ENCODE measurements around the gene MAOB. TPM values are rescaled to one million over a fixed set of nuclear protein-coding genes. Genes with fewer than 3 reads are reported as not detected.

The MAOB gene
- total and polyA plus RNA-seq, 7 donors, result 5.2 to 65.4 (median 23.2) TPM

- DNase-seq, result no peak
- Histone ChIP-seq H3K9me3 (no peaks in the 10 kb centered on the region), H3K4me3 (no peak overlapping the region), H3K4me1 (peaks cover 0 to 3% (median 0%) of the 10 kb centered on the region in 4 donors), H3K36me3 (no peaks in the 10 kb centered on the region), H3K27me3 (no peaks in the 10 kb centered on the region), H3K27ac (no peak overlapping the region)
- intact Hi-C loops (cut with DNase I), result no loop called here
- WGBS, 2 donors, result 82% methylated on average over 3 of the region's 3 CpGs
- TF ChIP-seq CTCF (IDR thresholded peaks at IDR 0.05) (no peak), POLR2AphosphoS5 (IDR thresholded peaks at IDR 0.05) (no peak), POLR2A (IDR thresholded peaks at IDR 0.05) (no peak)
Measured at GRCh38 chrX:43753637-43754036, 128.6 kb downstream of the MAOB start.

GRCh38 chrX:43750248-43750676, 132.0 kb downstream of the MAOB start:
- Histone ChIP-seq H3K9me3 (no peaks in the 10 kb centered on the region), H3K27me3 (no peaks in the 10 kb centered on the region), H3K4me1 (peaks cover 0 to 11% (median 0%) of the 10 kb centered on the region in 4 donors), H3K36me3 (no peaks in the 10 kb centered on the region), H3K4me3 (no peak overlapping the region), H3K27ac (no peak overlapping the region)
- TF ChIP-seq POLR2A (IDR thresholded peaks at IDR 0.05) (no peak), EP300 (IDR thresholded peaks at IDR 0.05) (no peak), POLR2AphosphoS5 (IDR thresholded peaks at IDR 0.05) (peak in 1 of 4 donors; percentile 31), CTCF (IDR thresholded peaks at IDR 0.05) (peak; percentile 32 to 51 (median 46))
- intact Hi-C loops (cut with DNase I), result loop anchor here (1.0 kb wide), 2 partner anchors 93 to 190 kb away; no protein-coding TSS in a partner anchor
- WGBS, 2 donors, result 2 to 8% methylated on average over 6 of the region's 6 CpGs
- DNase-seq, result peak; percentile 76

DNA sequence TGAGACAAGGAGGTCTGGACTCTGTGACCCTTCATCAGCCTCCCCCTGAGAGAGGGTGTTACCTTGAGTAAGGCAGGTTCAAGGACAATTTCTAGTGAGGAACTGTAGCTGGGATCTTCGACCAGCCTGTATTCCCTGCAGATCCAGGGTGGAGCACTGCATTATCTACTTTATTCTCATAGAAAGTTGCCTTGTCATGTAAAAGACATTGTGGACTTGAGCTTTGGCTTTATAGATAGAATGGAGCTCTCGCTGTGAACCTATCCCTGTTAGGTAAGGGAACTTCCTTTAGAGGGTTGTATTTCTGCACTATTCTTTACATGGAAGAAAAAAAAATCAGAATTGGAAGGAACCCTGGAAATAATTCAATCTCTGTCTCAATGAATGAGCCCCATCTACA, 134.8 kb downstream of the MAOB start:
- DNase-seq, result no peak
- no peaks in the 10 kb centered on the region for H3K9me3 ChIP-seq
- intact Hi-C loops (cut with DNase I), result no loop called here
- H3K27ac ChIP-seq, result no peak overlapping the region
- WGBS, 2 donors, result 45 to 83% methylated on average over 2 of the region's 2 CpGs
- H3K4me1 ChIP-seq, result peaks cover 0 to 13% (median 0%) of the 10 kb centered on the region in 4 donors
- TF ChIP-seq POLR2A (IDR thresholded peaks at IDR 0.05) (no peak), CTCF (IDR thresholded peaks at IDR 0.05) (no peak), EP300 (IDR thresholded peaks at IDR 0.05) (no peak), POLR2AphosphoS5 (IDR thresholded peaks at IDR 0.05) (no peak)
- H3K36me3 ChIP-seq, result peaks cover 0 to 22% (median 2%) of the 10 kb centered on the region in 4 donors
- no peaks in the 10 kb centered on the region for H3K27me3 ChIP-seq
- H3K4me3 ChIP-seq, result no peak overlapping the region

DNA sequence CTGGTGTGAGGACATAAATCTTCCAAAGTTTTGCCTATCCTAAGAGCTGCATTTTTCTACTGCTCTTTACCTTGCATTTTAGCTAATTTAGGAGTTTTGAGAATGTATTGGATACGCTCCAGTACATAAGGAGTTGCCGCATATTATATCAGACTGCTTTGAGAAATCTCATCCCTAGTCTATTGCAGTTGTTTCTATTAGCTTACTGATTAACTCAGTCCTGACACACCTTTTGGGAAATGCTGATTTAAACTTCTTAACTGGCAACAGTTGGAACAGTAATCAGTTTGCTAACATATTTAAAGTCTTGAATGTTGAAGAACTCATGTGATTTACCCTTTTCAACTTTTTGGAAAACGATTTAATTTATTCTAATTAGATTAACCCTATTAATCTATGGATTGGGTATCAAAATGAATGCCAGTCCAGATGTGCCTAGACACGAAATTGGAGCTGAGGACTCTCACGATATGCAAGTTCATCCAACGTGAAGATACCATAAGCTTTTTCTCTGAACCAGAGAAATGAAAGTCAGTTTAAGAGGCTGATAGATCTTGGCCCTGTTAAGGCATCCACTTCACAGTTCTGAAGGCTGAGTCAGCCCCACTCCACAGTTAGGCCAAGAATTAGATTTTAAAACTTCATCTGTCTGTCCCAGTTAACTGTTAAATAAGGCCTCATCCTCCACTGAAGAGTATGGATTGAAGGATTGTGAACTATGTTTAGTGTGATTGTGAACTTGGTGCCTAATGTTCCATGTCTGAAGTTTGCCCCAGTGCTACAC, 136.1 kb downstream of the MAOB start:
- Histone ChIP-seq H3K27me3 (no peaks in the 10 kb centered on the region), H3K4me3 (no peak overlapping the region), H3K9me3 (no peaks in the 10 kb centered on the region), H3K27ac (peak overlapping the region in 2 of 4 donors; percentile 10 to 23), H3K4me1 (peaks cover 0 to 23% (median 4%) of the 10 kb centered on the region in 4 donors), H3K36me3 (peaks cover 0 to 31% (median 5%) of the 10 kb centered on the region in 4 donors)
- no peak for TF ChIP-seq CTCF (IDR thresholded peaks at IDR 0.05)
- peak in 2 of 4 donors; percentile 5 to 15 for TF ChIP-seq POLR2AphosphoS5 (IDR thresholded peaks at IDR 0.05)
- intact Hi-C loops (cut with DNase I), result no loop called here
- 14 to 61% methylated on average over 6 of the region's 6 CpGs for WGBS, 2 donors
- no peak for DNase-seq
